KMS-11 (cell line): ENCODE measurements around the gene SLC11A1.

Experiments used
- H2AFZ ChIP-seq: fragments of 200-600 bp; sonication (generic); 2 replicates; pipeline ENCODE4 v1.6.1; 2016; ENCODE audit warnings: antibody characterized with exemption, mixed run types, low read depth
- H3K27ac ChIP-seq: fragments of 200-600 bp; sonication (generic); 2 replicates; pipeline ENCODE4 v1.6.1; 2016; ENCODE audit warnings: mild to moderate bottlenecking, mixed run types
- H3K27me3 ChIP-seq: fragments of 200-600 bp; sonication (generic); 2 replicates; pipeline ENCODE4 v1.6.1; 2017; ENCODE audit warnings: mild to moderate bottlenecking, low read depth, mixed run types, moderate library complexity; ENCODE audit not compliant: insufficient read depth
- H3K36me3 ChIP-seq: fragments of 200-600 bp; sonication (generic); 2 replicates; pipeline ENCODE4 v1.6.1; 2017; ENCODE audit warnings: mild to moderate bottlenecking, mixed run types; ENCODE audit not compliant: insufficient read depth
- H3K4me1 ChIP-seq: fragments of 200-600 bp; sonication (generic); 2 replicates; pipeline ENCODE4 v1.6.1; 2016; ENCODE audit warnings: mild to moderate bottlenecking, low read depth, mixed run types; ENCODE audit not compliant: poor library complexity, severe bottlenecking
- H3K4me2 ChIP-seq: fragments of 200-600 bp; sonication (generic); 2 replicates; pipeline ENCODE4 v1.7.0; 2016; ENCODE audit warnings: mild to moderate bottlenecking, mixed run types
- H3K4me3 ChIP-seq: fragments of 200-600 bp; sonication (generic); IDR thresholded peaks from 2 replicates; pipeline ENCODE4 v1.6.1; 2017; ENCODE audit warnings: low read depth, low read length, mixed read lengths; ENCODE audit not compliant: insufficient read depth
- H3K79me2 ChIP-seq: fragments of 200-600 bp; sonication (generic); 2 replicates; pipeline ENCODE4 v1.6.1; 2016; ENCODE audit warnings: low read depth, mixed run types; ENCODE audit not compliant: insufficient read depth
- H3K9ac ChIP-seq: fragments of 200-600 bp; sonication (generic); 2 replicates; pipeline ENCODE4 v1.6.1; 2016; ENCODE audit warnings: mild to moderate bottlenecking, mixed run types
- H4K20me1 ChIP-seq: fragments of 200-600 bp; sonication (generic); 2 replicates; pipeline ENCODE4 v1.6.1; 2016; ENCODE audit warnings: mild to moderate bottlenecking, mixed run types; ENCODE audit not compliant: insufficient read depth
- CTCF ChIP-seq: fragments of 200-600 bp; sonication (generic); conservative IDR thresholded peaks from 2 replicates; pipeline ENCODE4 v1.6.1; 2017; ENCODE audit warnings: low read depth, mild to moderate bottlenecking, antibody characterized with exemption, low read length, moderate library complexity, mixed read lengths

The SLC11A1 gene

GRCh38 chr2:218428846-218429558 lies 46.9 kb downstream of the SLC11A1 start:
- H3K4me2 ChIP-seq = no peak overlapping the region
- H3K4me1 ChIP-seq = no peaks in the 10 kb centered on the region
- TF ChIP-seq CTCF = no peak
- no peak overlapping the region for H3K9ac ChIP-seq
- H2AFZ ChIP-seq = no peak overlapping the region
- H4K20me1 ChIP-seq = no peaks in the 10 kb centered on the region
- no peaks in the 10 kb centered on the region for H3K27me3 ChIP-seq
- no peak overlapping the region for H3K4me3 ChIP-seq
- H3K79me2 ChIP-seq = no peaks in the 10 kb centered on the region
- no peaks in the 10 kb centered on the region for H3K36me3 ChIP-seq
- no peak overlapping the region for H3K27ac ChIP-seq

- Histone ChIP-seq H3K4me2 (no peak overlapping the region), H3K27me3 (no peaks in the 10 kb centered on the region), H3K36me3 (no peaks in the 10 kb centered on the region), H3K27ac (no peak overlapping the region), H3K79me2 (no peaks in the 10 kb centered on the region), H4K20me1 (no peaks in the 10 kb centered on the region), H3K4me3 (no peak overlapping the region), H2AFZ (no peak overlapping the region), H3K9ac (no peak overlapping the region), H3K4me1 (no peaks in the 10 kb centered on the region)
- TF ChIP-seq CTCF = no peak
Observed at GRCh38 chr2:218429911-218430692, 48.0 kb downstream of the SLC11A1 start.

GRCh38 chr2:218430721-218431120 lies 48.6 kb downstream of the SLC11A1 start:
- H3K9ac ChIP-seq = no peak overlapping the region
- no peak overlapping the region for H3K4me3 ChIP-seq
- H2AFZ ChIP-seq = no peak overlapping the region
- no peaks in the 10 kb centered on the region for H3K79me2 ChIP-seq
- no peaks in the 10 kb centered on the region for H3K4me1 ChIP-seq
- no peaks in the 10 kb centered on the region for H4K20me1 ChIP-seq
- no peak overlapping the region for H3K27ac ChIP-seq
- H3K4me2 ChIP-seq = no peak overlapping the region
- no peaks in the 10 kb centered on the region for H3K27me3 ChIP-seq
- no peaks in the 10 kb centered on the region for H3K36me3 ChIP-seq
- TF ChIP-seq CTCF = no peak

GRCh38 chr2:218431878-218432277 lies 49.8 kb downstream of the SLC11A1 start:
- Histone ChIP-seq H3K36me3 (no peaks in the 10 kb centered on the region), H3K4me2 (no peak overlapping the region), H3K79me2 (no peaks in the 10 kb centered on the region)

More at GRCh38 chr2:218431878-218432277, 49.8 kb downstream of the SLC11A1 start:
- Histone ChIP-seq H3K9ac (no peak overlapping the region), H3K27me3 (no peaks in the 10 kb centered on the region), H2AFZ (no peak overlapping the region), H4K20me1 (no peaks in the 10 kb centered on the region), H3K4me3 (no peak overlapping the region), H3K27ac (no peak overlapping the region), H3K4me1 (no peaks in the 10 kb centered on the region)
- TF ChIP-seq CTCF = no peak
